ENCODE results near the gene CYP2C8. TPM values are rescaled to one million over a fixed set of nuclear protein-coding genes. Genes with fewer than 3 reads are reported as not detected.
"Not testable (repeated sequence)": the region's sequence is repeated elsewhere in the genome, so short reads cannot be mapped to it uniquely, and the experiment has no call there.

Gene CYP2C8
- not detected for total RNA-seq

DNA sequence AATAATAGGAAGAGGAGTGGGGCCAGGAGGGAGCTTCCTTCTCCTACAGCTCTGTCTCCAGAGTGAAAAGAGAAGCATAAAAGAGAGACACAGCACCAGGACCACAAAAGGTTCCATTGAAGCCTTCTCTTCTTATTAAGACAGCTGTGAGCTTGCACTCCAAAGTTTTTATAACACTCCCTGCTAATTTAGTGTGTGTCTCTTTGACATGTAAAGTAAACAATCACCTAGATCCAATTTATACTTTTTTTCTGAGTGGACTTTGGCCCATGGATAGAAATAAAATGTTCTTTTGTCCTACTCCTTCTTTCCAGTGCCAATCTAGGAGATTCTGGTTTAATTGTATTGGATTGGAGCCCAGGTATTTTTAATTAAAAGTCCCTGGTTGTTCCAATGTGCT is at the start of gene CYP2C8:
Gene CYP2C8, minus strand, starts transcription at position 212 of the 400 bp plus-strand sequence. Its CDS starts 95 bp downstream, at position 117.
- Mint-ChIP-seq H3K9me3 (no peaks in the 10 kb centered on the region), H3K36me3 (no peaks in the 10 kb centered on the region), H3K4me3 (no peak within 1 kb of the TSS), H3K27ac (no peak within 1 kb of the TSS), H3K27me3 (no peaks in the 10 kb centered on the region), H3K4me1 (ENCODE audit: low read depth) (no peaks in the 10 kb centered on the region)
- POLR2A ChIA-PET = no interaction called here
- CTCF ChIA-PET = no interaction called here
- intact Hi-C loops (cut with micrococcal nuclease) = no loop called here
- no peak for DNase-seq

DNA sequence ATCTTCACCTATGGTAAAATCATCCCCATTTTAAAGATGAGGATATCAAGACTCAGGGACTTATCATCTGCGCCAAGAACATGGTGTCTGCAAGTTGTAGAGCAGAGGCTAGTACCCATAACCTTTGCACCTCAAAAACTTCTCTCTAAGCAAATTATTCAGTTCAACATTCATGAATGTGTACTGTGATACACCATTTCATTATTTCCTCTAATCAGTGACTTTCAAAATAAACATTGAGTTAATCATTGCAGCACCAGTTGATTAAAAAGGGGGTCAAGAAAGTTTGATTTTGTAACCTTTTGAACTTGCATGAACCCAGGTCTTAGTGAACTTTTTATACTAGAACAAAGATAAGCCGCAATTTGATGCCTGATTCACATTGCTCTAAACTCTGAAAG is 47.6 kb upstream of the CYP2C8 start:
- intact Hi-C loops (cut with micrococcal nuclease) = no loop called here
- peaks cover 4% of the 10 kb centered on the region for H3K27me3 Mint-ChIP-seq
- H3K9me3 Mint-ChIP-seq = peaks cover 18% of the 10 kb centered on the region
- ChIA-PET POLR2A (no interaction called here), CTCF (no interaction called here)
- no peaks in the 10 kb centered on the region for H3K36me3 Mint-ChIP-seq
- H3K27ac Mint-ChIP-seq = no peak overlapping the region
- H3K4me1 Mint-ChIP-seq (ENCODE audit: low read depth) = no peaks in the 10 kb centered on the region
- DNase-seq = no peak
- H3K4me3 Mint-ChIP-seq = no peak overlapping the region

DNA sequence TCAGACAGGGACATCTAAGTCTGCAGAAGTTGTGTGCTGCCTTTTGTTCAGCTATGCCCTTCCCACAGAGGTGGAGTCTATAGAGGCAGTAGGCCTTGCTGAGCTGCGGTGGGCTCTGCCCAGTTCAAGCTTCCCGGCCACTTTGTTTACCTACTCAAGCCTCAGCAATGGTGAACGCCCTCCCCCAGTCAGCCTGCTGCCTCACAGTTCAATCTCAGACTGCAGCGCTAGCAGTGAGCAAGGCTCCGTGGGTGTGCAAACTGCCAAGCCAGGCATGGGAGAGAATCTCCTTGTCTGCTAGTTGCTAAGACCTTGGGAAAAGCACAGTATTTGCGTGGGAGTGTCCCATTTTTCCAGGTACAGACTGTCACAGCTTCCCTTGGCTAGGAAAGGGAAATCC is 41.5 kb upstream of the CYP2C8 start:
- H3K27me3 Mint-ChIP-seq; H3K4me1 Mint-ChIP-seq (ENCODE audit: low read depth); intact Hi-C loops (cut with micrococcal nuclease); DNase-seq; H3K27ac Mint-ChIP-seq; CTCF ChIA-PET; POLR2A ChIA-PET; H3K4me3 Mint-ChIP-seq; H3K36me3 Mint-ChIP-seq: not testable (repeated sequence)
- peaks cover 16% of the 10 kb centered on the region for H3K9me3 Mint-ChIP-seq

DNA sequence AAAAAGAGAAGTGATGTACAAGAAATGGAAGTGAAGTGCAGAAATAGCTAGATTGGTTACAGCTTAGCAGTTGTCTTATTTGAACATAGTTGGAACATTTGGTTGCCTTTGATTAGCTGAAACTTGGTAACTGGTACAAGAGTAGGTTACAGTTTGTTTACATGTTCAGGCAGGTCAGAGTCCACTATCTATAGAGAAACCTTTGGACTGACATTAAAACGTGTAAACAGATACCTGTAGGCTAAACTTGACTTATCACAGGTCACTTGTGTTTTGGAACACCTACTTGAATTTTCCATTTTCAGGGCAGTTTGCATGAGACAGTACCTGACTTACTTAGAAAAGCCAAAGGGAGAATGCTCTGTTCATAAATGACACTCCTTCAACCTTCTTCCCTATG is 28.5 kb upstream of the CYP2C8 start:
- Mint-ChIP-seq H3K9me3 (no peaks in the 10 kb centered on the region), H3K27ac (no peak overlapping the region), H3K27me3 (no peaks in the 10 kb centered on the region), H3K4me1 (ENCODE audit: low read depth) (no peaks in the 10 kb centered on the region), H3K36me3 (no peaks in the 10 kb centered on the region), H3K4me3 (no peak overlapping the region)
- DNase-seq = no peak
- ChIA-PET POLR2A (no interaction called here), CTCF (no interaction called here)
- intact Hi-C loops (cut with micrococcal nuclease) = no loop called here

DNA sequence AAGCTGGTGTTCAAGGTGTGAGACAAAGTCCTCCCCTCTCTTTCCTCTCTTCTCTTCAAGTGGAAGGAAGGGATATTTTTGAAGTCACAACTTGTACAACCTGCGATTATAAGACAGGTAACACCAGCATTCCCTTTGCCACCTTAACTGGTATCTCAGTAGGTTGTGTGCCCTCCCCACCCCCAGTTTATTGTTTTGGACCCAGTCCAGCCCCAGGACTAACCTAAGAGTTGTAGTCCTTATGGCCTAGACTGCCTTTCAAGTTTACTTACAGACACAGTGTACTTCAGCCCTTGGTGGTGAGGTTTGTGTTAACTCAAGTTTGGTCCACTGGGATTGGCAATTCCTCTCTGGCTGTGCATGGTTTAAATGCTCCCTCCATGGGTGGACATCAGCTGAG is 26.8 kb upstream of the CYP2C8 start:
- ChIA-PET POLR2A (no interaction called here), CTCF (no interaction called here)
- no peaks in the 10 kb centered on the region for H3K36me3 Mint-ChIP-seq
- no peak for DNase-seq
- no peaks in the 10 kb centered on the region for H3K27me3 Mint-ChIP-seq
- H3K4me3 Mint-ChIP-seq = no peak overlapping the region
- intact Hi-C loops (cut with micrococcal nuclease) = no loop called here
- peaks cover 1% of the 10 kb centered on the region for H3K9me3 Mint-ChIP-seq
- no peak overlapping the region for H3K27ac Mint-ChIP-seq
- H3K4me1 Mint-ChIP-seq (ENCODE audit: low read depth) = no peaks in the 10 kb centered on the region

DNA sequence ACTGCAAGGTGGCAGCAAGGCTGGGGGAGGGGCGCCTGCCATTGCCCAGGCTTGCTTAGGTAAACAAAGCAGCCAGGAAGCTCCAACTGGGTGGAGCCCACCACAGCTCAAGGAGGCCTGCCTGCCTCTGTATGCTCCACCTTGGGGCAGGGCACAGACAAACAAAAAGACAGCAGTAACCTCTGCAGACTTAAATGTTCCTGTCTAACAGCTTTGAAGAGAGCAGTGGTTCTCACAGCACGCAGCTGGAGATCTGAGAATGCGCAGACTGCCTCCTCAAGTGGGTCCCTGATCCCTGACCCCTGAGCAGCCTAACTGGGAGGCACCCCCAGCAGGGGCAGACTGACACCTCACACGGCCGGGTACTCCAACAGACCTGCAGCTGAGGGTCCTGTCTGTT is 10.3 kb upstream of the CYP2C8 start:
- CTCF ChIA-PET, H3K27me3 Mint-ChIP-seq: not testable (repeated sequence)

DNA sequence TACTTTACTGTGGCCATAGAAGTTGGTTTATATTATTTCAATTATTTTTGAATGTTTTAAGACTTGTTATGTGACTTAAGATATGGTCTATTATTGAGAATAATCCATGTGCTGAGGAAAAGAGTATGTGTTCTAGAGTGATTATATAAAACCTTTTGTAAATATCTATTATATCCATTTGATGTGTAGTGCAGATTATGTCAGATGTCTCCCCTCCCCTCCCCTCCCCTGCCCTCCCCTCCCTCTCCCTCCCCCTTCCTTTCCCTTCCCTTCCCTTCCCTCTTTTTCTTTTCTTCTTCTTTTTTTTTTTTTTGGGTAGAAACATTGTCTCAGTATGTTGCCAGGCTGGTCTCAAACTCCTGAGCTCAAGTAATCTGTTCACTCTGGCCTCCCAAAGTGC is 8.3 kb upstream of the CYP2C8 start:
- Mint-ChIP-seq H3K9me3 (no peaks in the 10 kb centered on the region), H3K4me3 (no peak overlapping the region), H3K4me1 (ENCODE audit: low read depth) (no peaks in the 10 kb centered on the region), H3K36me3 (no peaks in the 10 kb centered on the region), H3K27ac (no peak overlapping the region), H3K27me3 (no peaks in the 10 kb centered on the region)
- DNase-seq = no peak
- intact Hi-C loops (cut with micrococcal nuclease) = no loop called here
- POLR2A ChIA-PET = no interaction called here
- CTCF ChIA-PET = no interaction called here

More for the DNA sequence above, 10.3 kb upstream of the CYP2C8 start:
- H3K36me3 Mint-ChIP-seq; H3K9me3 Mint-ChIP-seq; POLR2A ChIA-PET; H3K4me1 Mint-ChIP-seq (ENCODE audit: low read depth); H3K4me3 Mint-ChIP-seq; intact Hi-C loops (cut with micrococcal nuclease); H3K27ac Mint-ChIP-seq; DNase-seq: not testable (repeated sequence)

DNA sequence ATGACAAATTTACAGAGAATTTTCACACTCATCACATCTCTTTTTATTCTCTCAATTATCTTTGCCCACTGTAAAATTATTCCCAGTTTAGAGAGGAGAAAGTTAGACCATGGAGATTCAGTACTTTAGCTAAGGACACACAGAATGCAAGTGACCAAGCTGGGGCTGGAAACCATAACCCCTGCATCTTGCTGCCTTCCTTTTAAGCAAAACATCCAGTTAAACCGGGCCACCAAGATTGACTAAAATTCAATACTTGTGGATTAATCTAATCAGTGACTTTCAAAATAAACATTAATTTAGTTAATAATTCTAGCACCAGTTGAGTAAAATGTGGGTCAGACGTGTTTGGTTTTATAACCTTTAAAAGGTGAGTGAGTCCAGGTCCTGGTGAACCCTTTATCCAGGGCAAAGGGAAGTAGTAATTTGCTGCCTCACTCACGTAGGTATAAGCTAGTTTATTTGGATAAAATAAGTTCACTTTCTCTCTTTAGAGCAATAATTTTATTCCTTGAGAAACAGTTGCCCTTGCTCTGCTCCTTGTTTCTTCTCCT is 1.9 kb upstream of the CYP2C8 start:
- ChIA-PET POLR2A (no interaction called here), CTCF (no interaction called here)
- H3K4me3 Mint-ChIP-seq = no peak overlapping the region
- H3K27me3 Mint-ChIP-seq = no peaks in the 10 kb centered on the region
- H3K36me3 Mint-ChIP-seq = no peaks in the 10 kb centered on the region
- H3K27ac Mint-ChIP-seq = no peak overlapping the region
- H3K9me3 Mint-ChIP-seq = no peaks in the 10 kb centered on the region
- intact Hi-C loops (cut with micrococcal nuclease) = no loop called here
- no peaks in the 10 kb centered on the region for H3K4me1 Mint-ChIP-seq (ENCODE audit: low read depth)
- DNase-seq = no peak

DNA sequence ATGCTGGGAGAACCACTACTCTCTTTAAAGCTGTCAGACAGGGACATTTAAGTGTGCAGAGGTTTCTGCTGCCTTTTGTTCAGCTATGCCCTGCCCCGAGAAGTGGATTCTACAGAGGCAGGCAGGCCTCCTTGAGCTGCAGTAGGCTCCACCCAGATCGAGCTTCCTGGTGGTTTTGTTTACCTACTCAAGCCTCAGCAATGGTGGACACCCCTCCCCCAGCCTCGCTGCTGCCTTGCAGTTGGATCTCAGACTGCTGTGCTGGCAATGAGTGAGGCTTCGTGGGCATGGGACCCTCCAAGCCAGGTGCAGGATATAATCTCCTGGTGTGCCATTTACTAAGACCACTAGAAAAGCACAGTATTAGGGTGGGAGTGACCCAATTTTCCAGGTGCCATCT is 5.2 kb downstream of the CYP2C8 start:
- DNase-seq; intact Hi-C loops (cut with micrococcal nuclease); H3K4me3 Mint-ChIP-seq; H3K27me3 Mint-ChIP-seq; H3K4me1 Mint-ChIP-seq (ENCODE audit: low read depth); H3K36me3 Mint-ChIP-seq; POLR2A ChIA-PET; CTCF ChIA-PET; H3K27ac Mint-ChIP-seq; H3K9me3 Mint-ChIP-seq: not testable (repeated sequence)

DNA sequence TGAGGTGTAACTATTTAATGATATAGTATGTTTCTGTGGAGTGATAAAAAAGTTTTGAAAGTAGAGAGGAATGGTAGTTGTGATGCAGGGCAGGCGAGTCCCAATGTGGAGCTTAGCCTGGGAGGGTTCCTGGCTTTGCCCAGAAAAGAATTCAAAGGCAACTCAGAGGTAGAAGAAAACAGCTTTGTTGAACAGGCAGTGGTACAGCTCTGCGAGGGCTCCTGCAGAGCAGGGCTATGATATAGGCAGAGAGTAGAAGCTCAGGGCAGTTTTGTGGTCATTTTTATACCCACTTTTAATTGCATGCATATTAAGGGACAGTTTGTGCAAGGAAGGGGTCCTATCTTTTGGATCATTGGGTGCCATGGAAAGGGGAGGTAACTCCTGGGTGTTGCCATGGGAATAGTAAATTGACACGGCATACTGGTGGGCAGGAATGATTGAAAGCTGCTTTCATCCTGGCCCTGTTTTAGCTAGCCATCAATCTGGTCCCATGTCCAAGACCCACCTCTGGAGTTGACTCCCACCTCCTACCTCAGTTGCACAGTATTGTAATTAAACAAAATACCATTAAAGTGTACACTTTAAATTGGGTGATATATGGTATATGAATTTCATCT is 12.4 kb downstream of the CYP2C8 start:
- ChIA-PET POLR2A (no interaction called here), CTCF (no interaction called here)
- Mint-ChIP-seq H3K4me3 (no peak overlapping the region), H3K27ac (no peak overlapping the region), H3K9me3 (peaks cover 13% of the 10 kb centered on the region), H3K36me3 (no peaks in the 10 kb centered on the region), H3K27me3 (no peaks in the 10 kb centered on the region), H3K4me1 (ENCODE audit: low read depth) (no peaks in the 10 kb centered on the region)
- no peak for DNase-seq
- intact Hi-C loops (cut with micrococcal nuclease) = no loop called here

DNA sequence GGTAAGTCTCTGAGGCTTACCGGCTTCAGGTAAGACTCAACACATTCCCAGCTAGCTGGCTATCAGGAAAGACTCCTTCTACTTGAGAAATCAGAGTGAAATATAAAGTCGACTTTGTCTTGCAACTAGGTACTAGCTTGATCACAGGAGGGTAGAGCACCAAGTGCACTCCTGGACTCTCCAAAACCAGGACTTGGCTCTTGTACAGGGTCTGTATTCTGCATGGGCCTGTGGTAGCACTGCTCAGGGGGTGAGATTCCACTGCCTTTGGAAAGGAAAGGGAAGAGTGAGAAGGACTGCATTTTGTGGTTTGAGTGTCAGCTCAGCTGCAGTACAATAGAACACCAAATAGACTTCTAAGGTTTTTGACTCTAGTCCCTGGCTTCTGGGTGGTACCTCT is 19.4 kb downstream of the CYP2C8 start:
- POLR2A ChIA-PET = no interaction called here
- no peaks in the 10 kb centered on the region for H3K36me3 Mint-ChIP-seq
- H3K27me3 Mint-ChIP-seq = no peaks in the 10 kb centered on the region
- peaks cover 6% of the 10 kb centered on the region for H3K9me3 Mint-ChIP-seq
- H3K4me1 Mint-ChIP-seq (ENCODE audit: low read depth) = no peaks in the 10 kb centered on the region
- intact Hi-C loops (cut with micrococcal nuclease) = no loop called here
- no peak overlapping the region for H3K4me3 Mint-ChIP-seq
- no peak for DNase-seq
- CTCF ChIA-PET = no interaction called here
- H3K27ac Mint-ChIP-seq = no peak overlapping the region

DNA sequence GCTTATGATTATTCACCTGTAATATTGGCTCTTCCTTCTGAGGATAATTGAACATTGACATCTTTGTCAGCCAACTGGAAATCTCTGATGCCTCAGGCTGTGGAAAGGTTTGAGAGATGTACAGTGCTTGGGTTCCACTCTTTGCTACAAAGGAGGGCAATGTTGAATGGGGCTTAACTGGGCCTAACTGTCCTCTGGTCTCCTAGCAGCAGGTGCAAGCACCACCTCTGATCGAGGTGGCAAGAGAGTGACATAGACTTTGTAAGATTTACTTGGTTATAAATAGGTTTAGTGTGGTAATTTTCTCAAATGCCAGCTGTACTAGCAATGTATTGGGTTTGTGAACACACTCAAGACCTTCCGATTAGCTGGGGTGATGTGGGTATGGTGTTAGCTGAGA is 21.1 kb downstream of the CYP2C8 start:
- CTCF ChIA-PET = no interaction called here
- no peak for DNase-seq
- POLR2A ChIA-PET = no interaction called here
- Mint-ChIP-seq H3K4me3 (no peak overlapping the region), H3K4me1 (ENCODE audit: low read depth) (no peaks in the 10 kb centered on the region), H3K36me3 (no peaks in the 10 kb centered on the region), H3K27ac (no peak overlapping the region), H3K9me3 (peaks cover 4% of the 10 kb centered on the region), H3K27me3 (no peaks in the 10 kb centered on the region)
- intact Hi-C loops (cut with micrococcal nuclease) = no loop called here

DNA sequence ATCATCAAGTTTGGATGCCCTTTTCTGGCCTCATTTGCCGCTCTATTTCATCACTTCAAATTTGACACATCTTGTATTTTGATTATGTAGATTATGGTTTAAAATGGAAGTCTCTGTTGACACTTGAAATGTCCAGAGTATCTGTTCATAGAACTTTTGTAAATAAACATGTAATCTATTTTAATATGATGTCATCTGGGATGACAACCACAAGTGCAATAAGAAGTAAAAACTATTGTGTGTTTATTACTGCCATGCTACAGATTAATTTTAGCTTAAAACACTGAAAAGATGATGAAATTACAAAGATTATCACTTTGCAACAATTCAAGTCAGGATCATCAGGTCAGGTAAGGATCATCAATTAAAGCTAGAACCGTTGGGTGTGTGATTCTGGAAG is 30.0 kb downstream of the CYP2C8 start:
- Mint-ChIP-seq H3K4me3 (no peak overlapping the region), H3K27me3 (no peaks in the 10 kb centered on the region), H3K9me3 (no peaks in the 10 kb centered on the region), H3K27ac (no peak overlapping the region), H3K4me1 (ENCODE audit: low read depth) (no peaks in the 10 kb centered on the region), H3K36me3 (no peaks in the 10 kb centered on the region)
- intact Hi-C loops (cut with micrococcal nuclease) = no loop called here
- ChIA-PET POLR2A (no interaction called here), CTCF (no interaction called here)
- no peak for DNase-seq

Data from activated CD4-positive, alpha-beta memory T cell treated with anti-CD3 and anti-CD28 coated beads for 36 hours (primary cell).